IPS DF 6.9 (cell line): ENCODE data around the gene NCAM2.

Source experiments
- DNase-seq: peaks from one replicate; pipeline ENCODE4 v3.0.0-alpha.2; 2013; ENCODE audit warnings: low read depth, low spot score
- H3K27ac ChIP-seq: one replicate; pipeline ENCODE4 v1.5.1; 2013; ENCODE audit warnings: low read length, control low read depth
- H3K27me3 ChIP-seq: 2 replicates; pipeline ENCODE4 v1.6.1; 2013; ENCODE audit warnings: mild to moderate bottlenecking, low read length; ENCODE audit not compliant: control insufficient read depth, insufficient read depth
- H3K36me3 ChIP-seq: 2 replicates; pipeline ENCODE4 v1.6.1; 2013; ENCODE audit warnings: low read length; ENCODE audit not compliant: control insufficient read depth, insufficient read depth
- H3K4me1 ChIP-seq: 2 replicates; pipeline ENCODE4 v1.6.1; 2013; ENCODE audit warnings: low read length; ENCODE audit not compliant: control insufficient read depth, insufficient read depth
- H3K4me3 ChIP-seq: 2 replicates; pipeline ENCODE4 v1.5.1; 2013; ENCODE audit warnings: mild to moderate bottlenecking, low read length
- H3K9me3 ChIP-seq: 2 replicates; pipeline ENCODE4 v1.6.1; 2013; ENCODE audit warnings: low read length, inconsistent platforms; ENCODE audit not compliant: control insufficient read depth, insufficient read depth
- WGBS: extraction: QIAGEN DNeasy Blood & Tissue Kit; methylation state at CpG from one replicate; pipeline ENCODE4 v1.1.7; 2013; ENCODE audit warnings: mixed read lengths, missing lambda C conversion rate; ENCODE audit not compliant: insufficient read length, insufficient coverage; 5-methylcytosine and 5-hydroxymethylcytosine counted together

Gene NCAM2

DNA sequence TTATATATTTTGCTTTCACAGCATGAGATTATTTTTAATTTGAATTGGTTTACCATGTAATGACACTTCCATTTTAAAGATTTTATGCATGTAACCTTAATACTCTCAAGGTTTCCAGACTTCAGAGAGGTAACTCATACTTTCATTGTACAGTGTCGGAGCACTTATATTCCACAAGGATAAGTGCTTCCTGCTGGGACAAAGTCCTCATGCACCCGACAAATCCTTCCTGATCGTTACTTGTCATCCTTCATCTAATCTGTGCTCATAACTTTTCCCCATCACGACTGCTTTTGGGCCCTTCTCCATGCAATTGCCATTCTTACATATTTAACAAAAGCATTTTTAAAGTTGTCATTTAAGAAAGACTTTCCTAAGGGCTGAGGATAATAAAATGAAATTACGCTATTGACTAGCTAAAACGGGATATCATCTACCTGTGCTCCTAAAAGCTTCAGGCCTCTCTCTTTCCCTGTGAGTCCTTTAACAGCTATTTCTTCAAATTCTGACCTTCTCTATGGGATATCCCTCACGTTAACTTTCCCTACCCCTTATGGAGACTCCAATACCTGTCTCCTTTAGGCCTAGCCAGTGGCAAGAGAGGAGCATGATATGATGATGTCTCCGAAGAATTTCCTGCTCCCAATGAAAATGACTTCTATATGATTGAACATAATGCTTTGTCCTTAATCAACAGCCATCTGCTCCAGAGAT lies 59.3 kb downstream of the NCAM2 start:
- no peak overlapping the region for H3K4me3 ChIP-seq
- no peak for DNase-seq
- H3K27me3 ChIP-seq = no peaks in the 10 kb centered on the region
- WGBS = no CpG with 5 or more reads among the region's 8 CpGs
- no peaks in the 10 kb centered on the region for H3K36me3 ChIP-seq
- no peaks in the 10 kb centered on the region for H3K4me1 ChIP-seq
- no peak overlapping the region for H3K27ac ChIP-seq
- H3K9me3 ChIP-seq = no peaks in the 10 kb centered on the region

DNA sequence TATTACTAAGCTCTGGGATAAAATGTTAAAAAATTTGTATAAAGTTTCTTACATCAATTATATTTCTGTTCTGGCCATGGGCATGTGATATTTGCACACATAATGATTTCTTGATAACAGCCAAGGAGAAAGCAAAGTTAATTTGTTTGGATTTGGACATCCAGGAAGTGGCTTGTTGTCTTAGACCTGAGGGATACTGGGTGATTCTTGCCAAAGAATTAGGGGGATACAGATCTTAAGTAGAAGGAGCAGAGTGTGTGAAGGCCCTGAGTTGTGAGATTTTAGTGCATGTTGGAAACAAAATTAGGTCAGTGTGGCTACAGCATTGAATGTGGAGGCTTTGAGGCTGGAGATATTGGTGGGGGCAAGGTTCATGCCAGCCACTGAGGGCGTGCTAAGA lies 65.6 kb downstream of the NCAM2 start:
- DNase-seq = no peak
- Histone ChIP-seq H3K4me1 (no peaks in the 10 kb centered on the region), H3K27ac (no peak overlapping the region), H3K36me3 (no peaks in the 10 kb centered on the region), H3K4me3 (no peak overlapping the region), H3K27me3 (no peaks in the 10 kb centered on the region), H3K9me3 (no peaks in the 10 kb centered on the region)
- WGBS = no CpG with 5 or more reads among the region's 1 CpG

DNA sequence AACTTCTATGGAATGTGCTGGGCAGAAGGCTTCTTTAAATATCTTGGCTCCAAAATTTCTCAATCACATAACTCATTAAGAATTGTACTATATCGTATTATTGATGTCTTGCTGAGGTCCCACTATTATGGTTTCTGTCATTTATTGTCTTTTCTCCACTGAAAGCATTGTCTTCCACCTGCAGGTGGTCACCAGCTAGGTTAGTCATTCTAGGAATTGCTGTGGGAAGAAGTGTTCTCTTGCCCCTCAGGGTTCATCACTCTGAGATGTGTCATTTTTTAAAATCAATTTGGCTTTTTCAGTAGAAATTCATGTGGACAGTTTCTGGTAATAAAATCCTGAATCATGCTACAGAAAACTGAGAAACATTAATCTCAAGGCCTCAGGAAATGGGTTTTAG lies 66.1 kb downstream of the NCAM2 start:
- H3K4me1 ChIP-seq = no peaks in the 10 kb centered on the region
- no peak overlapping the region for H3K27ac ChIP-seq
- H3K27me3 ChIP-seq = no peaks in the 10 kb centered on the region
- H3K4me3 ChIP-seq = no peak overlapping the region
- no peak for DNase-seq
- no peaks in the 10 kb centered on the region for H3K9me3 ChIP-seq
- no CpG with 5 or more reads among the region's 1 CpG for WGBS
- no peaks in the 10 kb centered on the region for H3K36me3 ChIP-seq

DNA sequence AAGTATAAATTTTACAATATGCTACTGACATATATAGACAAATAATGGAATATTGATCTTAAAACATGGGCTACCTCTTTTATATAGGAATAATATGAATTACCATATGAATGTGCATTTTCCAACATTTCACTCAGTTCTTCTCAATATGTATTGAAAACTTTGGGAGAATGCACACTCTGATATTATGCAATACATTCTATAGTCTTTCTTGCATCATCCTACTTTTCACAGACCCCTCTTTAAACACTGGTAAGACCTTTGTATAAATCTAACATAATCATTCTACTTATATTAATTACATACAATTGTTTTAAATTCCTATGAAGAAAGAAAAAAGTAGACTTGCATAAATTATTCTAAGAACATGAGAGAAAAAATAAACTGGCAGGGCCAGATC lies 69.2 kb downstream of the NCAM2 start:
- Histone ChIP-seq H3K27me3 (no peaks in the 10 kb centered on the region), H3K36me3 (no peaks in the 10 kb centered on the region)

DNA sequence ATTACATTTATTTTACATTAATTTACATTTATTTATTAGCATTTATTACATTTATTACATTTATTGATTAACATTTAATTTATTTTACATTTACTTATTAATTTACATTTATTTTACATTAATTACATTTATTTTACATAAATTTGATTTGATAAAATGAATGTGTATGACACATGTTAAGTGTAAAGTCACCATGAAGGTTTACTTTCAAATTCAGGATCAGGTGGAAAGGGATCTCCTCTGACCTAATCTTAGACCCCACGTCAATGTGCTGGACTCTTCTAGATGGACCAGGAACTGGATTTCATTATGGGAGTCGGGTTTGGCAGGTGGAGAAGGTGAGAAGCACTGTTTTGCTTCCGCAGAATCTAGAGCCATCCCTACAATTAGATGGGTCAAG lies 76.1 kb downstream of the NCAM2 start:
- no peak overlapping the region for H3K4me3 ChIP-seq
- no peak for DNase-seq
- H3K9me3 ChIP-seq = no peaks in the 10 kb centered on the region
- no CpG with 5 or more reads among the region's 3 CpGs for WGBS
- no peaks in the 10 kb centered on the region for H3K36me3 ChIP-seq
- H3K4me1 ChIP-seq = no peaks in the 10 kb centered on the region
- H3K27ac ChIP-seq = no peak overlapping the region
- H3K27me3 ChIP-seq = no peaks in the 10 kb centered on the region

More for the DNA sequence above, 69.2 kb downstream of the NCAM2 start:
- no peak for DNase-seq
- H3K4me3 ChIP-seq = no peak overlapping the region
- H3K9me3 ChIP-seq = no peaks in the 10 kb centered on the region
- H3K27ac ChIP-seq = no peak overlapping the region
- H3K4me1 ChIP-seq = no peaks in the 10 kb centered on the region

DNA sequence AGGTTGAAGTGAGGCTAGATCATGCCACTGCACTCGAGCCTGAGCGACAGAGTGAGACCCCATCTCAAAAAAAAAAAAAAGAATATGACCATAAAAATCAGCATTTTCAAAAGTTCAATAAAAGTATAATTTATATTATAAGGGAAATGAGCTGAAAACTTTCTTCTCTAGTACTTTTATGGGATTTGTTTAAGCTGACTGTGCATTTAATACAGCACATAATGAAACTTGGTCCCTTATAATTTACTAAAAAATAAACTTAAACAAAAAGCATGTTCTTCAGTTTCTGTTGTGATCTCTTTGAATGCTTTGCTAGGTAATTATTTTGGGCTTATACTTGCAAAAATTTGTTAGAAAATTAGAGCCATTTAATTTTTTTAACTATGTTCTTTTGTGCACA lies 77.8 kb downstream of the NCAM2 start:
- Histone ChIP-seq H3K4me1 (no peaks in the 10 kb centered on the region), H3K27ac (no peak overlapping the region), H3K4me3 (no peak overlapping the region), H3K36me3 (no peaks in the 10 kb centered on the region), H3K27me3 (no peaks in the 10 kb centered on the region), H3K9me3 (no peaks in the 10 kb centered on the region)
- WGBS = no CpG with 5 or more reads among the region's 2 CpGs
- no peak for DNase-seq

DNA sequence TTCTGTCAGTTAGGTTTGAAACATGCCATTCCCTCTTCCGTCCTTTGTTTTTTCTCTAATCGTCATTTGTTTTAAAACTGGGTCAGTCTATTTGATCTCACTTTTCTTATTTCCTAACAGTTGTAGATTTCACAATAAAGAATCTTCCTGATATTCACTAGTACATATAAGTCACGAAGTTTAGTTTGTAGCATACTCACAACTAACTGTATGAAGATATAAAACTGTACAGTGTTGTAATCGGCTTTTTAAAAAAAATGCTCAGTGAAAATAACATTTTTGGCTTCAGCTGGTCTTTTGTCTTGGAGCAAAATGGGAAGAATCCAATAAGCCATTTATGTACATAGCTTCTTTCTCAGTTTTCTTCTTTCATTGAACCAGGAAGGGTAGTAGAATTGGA lies 78.3 kb downstream of the NCAM2 start:
- Histone ChIP-seq H3K27me3 (no peaks in the 10 kb centered on the region), H3K4me1 (no peaks in the 10 kb centered on the region), H3K27ac (no peak overlapping the region), H3K36me3 (no peaks in the 10 kb centered on the region), H3K4me3 (no peak overlapping the region), H3K9me3 (no peaks in the 10 kb centered on the region)
- no CpG with 5 or more reads among the region's 4 CpGs for WGBS
- no peak for DNase-seq

DNA sequence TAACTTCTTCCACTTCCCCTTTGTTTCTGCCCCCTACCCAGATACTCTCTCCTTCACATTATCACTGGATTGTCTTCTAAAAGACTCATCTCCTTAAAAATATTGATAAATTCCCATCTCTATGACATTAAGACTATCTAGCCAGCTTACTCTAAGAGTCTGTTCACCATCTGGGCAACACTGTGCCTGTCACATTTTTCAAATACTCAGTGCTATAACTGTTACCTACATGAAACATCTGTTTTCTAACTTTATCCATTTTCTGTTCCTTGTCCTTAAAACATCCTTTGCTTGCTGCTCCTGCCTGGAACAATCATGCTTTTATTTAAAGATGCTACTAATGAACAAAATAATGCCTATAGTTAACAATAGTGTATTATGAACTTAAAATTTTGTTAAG lies 81.4 kb downstream of the NCAM2 start:
- Histone ChIP-seq H3K4me1 (no peaks in the 10 kb centered on the region), H3K36me3 (no peaks in the 10 kb centered on the region), H3K27me3 (no peaks in the 10 kb centered on the region), H3K4me3 (no peak overlapping the region), H3K9me3 (no peaks in the 10 kb centered on the region), H3K27ac (no peak overlapping the region)
- no peak for DNase-seq

DNA sequence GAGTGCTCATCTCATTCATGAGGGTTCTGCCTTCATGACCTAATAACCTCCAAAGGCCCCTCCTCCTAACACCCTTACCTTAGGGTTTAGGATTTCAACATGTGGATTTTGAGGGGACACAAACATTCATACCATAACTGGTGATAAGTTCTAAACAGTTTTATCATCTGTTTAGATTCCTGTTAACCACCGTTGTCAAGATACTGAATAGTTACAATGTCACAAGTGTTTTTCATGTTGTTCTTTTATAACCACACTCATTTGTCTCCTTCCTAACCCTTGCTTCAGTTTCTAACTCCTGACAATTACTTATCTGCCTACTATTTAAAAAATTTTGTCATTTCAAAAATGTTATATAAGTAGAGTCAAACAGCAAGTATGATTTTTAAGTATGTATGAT lies 86.0 kb downstream of the NCAM2 start:
- no CpG with 5 or more reads among the region's 1 CpG for WGBS
- Histone ChIP-seq H3K9me3 (no peaks in the 10 kb centered on the region), H3K27me3 (no peaks in the 10 kb centered on the region), H3K4me3 (no peak overlapping the region), H3K4me1 (no peaks in the 10 kb centered on the region), H3K27ac (no peak overlapping the region), H3K36me3 (no peaks in the 10 kb centered on the region)
- DNase-seq = no peak

DNA sequence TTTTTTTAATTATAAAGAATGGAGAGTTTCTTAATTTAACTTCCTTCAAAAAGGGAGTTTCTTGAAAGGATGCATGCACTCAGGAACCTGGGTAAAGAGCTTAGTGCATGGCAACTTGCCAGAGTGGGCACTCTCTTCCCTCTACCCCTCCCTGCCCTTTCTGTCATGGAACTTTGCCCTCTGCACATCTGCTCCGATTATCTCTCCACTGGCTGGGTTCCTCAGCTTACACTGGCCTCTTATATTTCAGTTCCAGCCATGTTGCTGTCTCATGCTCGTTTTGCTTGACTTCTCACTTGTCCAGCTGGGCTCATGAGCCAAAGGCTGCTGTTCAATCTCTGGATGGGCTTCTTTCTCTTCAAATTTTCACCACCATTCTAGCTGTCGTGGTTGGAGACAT lies 87.0 kb downstream of the NCAM2 start:
- Histone ChIP-seq H3K27me3 (no peaks in the 10 kb centered on the region), H3K27ac (no peak overlapping the region), H3K9me3 (no peaks in the 10 kb centered on the region), H3K4me1 (no peaks in the 10 kb centered on the region), H3K36me3 (no peaks in the 10 kb centered on the region), H3K4me3 (no peak overlapping the region)
- no CpG with 5 or more reads among the region's 3 CpGs for WGBS
- no peak for DNase-seq

DNA sequence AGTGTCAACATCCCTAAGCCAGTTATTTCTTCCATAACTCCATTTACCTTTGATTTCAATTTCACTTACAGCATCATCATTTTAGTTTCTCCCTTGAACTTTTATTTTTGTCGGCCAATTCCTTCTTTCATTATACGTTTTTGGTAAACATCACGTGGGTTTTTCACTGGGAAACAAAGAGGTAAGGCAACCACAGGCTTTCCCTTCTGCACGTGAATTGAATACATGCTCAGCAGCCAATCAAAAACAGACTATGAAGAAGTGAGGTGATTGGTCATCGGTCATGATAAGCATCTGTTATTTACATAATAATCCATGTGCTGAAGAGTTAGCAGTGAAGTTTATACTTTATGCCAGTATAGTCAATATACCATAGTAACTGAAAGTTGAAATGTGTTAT lies 98.7 kb downstream of the NCAM2 start:
- H3K27ac ChIP-seq = no peak overlapping the region
- H3K4me1 ChIP-seq = no peaks in the 10 kb centered on the region
- H3K9me3 ChIP-seq = no peaks in the 10 kb centered on the region
- no CpG with 5 or more reads among the region's 5 CpGs for WGBS
- no peaks in the 10 kb centered on the region for H3K36me3 ChIP-seq
- H3K27me3 ChIP-seq = no peaks in the 10 kb centered on the region
- DNase-seq = no peak
- no peak overlapping the region for H3K4me3 ChIP-seq
